ENCODE results near the gene NAA10. TPM values are rescaled to one million over a fixed set of nuclear protein-coding genes. Genes with fewer than 3 reads are reported as not detected.

NAA10 gene
- total and polyA plus RNA-seq, 2 of the 13 experiments (the other 11 are each of a cell fraction or from before 2014, with no cell fraction given) = 49.2 to 51.7 TPM

DNA sequence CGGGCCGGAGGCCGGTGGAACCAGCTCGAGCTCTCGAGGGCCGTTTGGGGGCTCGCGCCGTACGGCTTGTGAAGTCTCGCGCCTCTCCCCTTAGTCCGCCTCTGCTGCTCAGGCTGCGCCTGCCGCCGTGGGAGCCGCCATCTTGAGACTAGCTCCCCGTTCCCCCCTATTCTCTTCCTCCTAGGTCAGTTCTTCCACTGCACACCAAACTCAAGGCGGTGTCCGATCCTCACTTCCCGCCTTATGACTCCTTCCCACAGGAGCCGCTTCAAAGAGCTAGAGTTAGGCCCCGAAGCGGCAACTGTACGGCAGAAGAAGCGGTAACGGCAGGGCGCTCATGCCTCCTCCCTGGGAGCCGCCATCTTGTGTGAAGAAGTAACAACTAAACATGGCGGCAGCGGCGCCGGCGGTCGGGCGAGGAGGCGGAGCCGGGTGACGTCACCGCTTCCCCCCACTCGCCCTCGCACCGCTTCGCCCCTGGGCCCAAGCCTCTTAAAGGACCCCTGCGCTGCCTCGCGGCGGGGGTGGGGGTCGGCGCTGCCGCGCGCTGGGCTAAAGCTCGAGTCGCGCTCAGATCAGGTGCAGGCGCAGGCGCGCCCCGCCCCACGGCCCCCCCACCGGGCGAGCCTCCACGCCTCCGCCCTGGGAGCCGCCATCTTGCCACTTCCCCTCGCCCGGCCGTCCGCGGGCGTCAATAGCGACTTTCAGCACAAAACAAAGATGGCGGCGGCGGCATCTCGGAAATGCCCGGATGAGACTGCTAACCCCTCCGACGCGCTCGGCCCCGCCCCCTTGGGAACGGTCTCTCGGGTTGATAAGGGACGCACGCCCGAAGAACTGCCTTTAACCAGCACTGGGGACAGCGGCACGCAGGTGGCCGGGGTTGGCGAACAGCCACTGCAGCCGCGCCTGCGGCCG, 36.9 kb upstream of the NAA10 start, which contains the start of gene HCFC1 (continued):
- no peak for TF ChIP-seq NFAT5 (CRISPR knock-in tag; IDR thresholded peaks at IDR 0.05)
- TF ChIP-seq ZNF343 (CRISPR knock-in tag; IDR thresholded peaks at IDR 0.05) = no peak
- no peak for TF ChIP-seq SMC3 (IDR thresholded peaks at IDR 0.05; ENCODE audit: low read length)
- no peak for TF ChIP-seq MNT (IDR thresholded peaks at IDR 0.05)
- no peak for TF ChIP-seq KDM5A (IDR thresholded peaks at IDR 0.05; ENCODE audit: borderline replicate concordance, low read length)
- no peak for TF ChIP-seq FIP1L1 (IDR thresholded peaks at IDR 0.05; ENCODE audit: borderline replicate concordance, insufficient read depth, low read depth, low read length)
- no peak for TF ChIP-seq FOXJ3 (CRISPR knock-in tag; IDR thresholded peaks at IDR 0.05; ENCODE audit: borderline replicate concordance)
- no peak for TF ChIP-seq FOSL1 (CRISPR knock-in tag; IDR thresholded peaks at IDR 0.05; ENCODE audit: borderline replicate concordance)
- TF ChIP-seq ZNF691 (CRISPR knock-in tag; IDR thresholded peaks at IDR 0.05; ENCODE audit: borderline replicate concordance, low read depth) = no peak
- no peak for TF ChIP-seq ZNF660 (CRISPR knock-in tag; IDR thresholded peaks at IDR 0.05; ENCODE audit: borderline replicate concordance, low read depth)
- no peak for TF ChIP-seq ZNF441 (CRISPR knock-in tag; IDR thresholded peaks at IDR 0.05; ENCODE audit: borderline replicate concordance)
- no peak; the same call in 1 of the 2 replicates for TF ChIP-seq ERF (CRISPR knock-in tag; IDR thresholded peaks at IDR 0.05)
- TF ChIP-seq CCAR2 (optimal IDR thresholded peaks at IDR 0.05; ENCODE audit: low read depth, low read length) = no peak
- TF ChIP-seq RAD21 (CRISPR knock-in tag; IDR thresholded peaks at IDR 0.05) = no peak
- TF ChIP-seq ZFP36 (IDR thresholded peaks at IDR 0.05; ENCODE audit: borderline replicate concordance, low read depth, low read length, partially characterized antibody) = no peak
- TF ChIP-seq MAFG (CRISPR knock-in tag; IDR thresholded peaks at IDR 0.05) = no peak
- no peak for TF ChIP-seq NR3C1 (CRISPR knock-in tag; IDR thresholded peaks at IDR 0.05)
- TF ChIP-seq ISX (CRISPR knock-in tag; conservative IDR thresholded peaks at IDR 0.05) = no peak
- TF ChIP-seq TRIM22 (IDR thresholded peaks at IDR 0.05) = no peak
- no peak for TF ChIP-seq SOX5 (CRISPR knock-in tag; IDR thresholded peaks at IDR 0.05; ENCODE audit: borderline replicate concordance)
- TF ChIP-seq MXI1 (IDR thresholded peaks at IDR 0.05; ENCODE audit: borderline replicate concordance, low read depth, low read length) = peak; percentile 42; the same call in 1 of the 3 replicates
